ENCODE measurements around the gene ACSS3. TPM values are rescaled to one million over a fixed set of nuclear protein-coding genes. Genes with fewer than 3 reads are reported as not detected.

ACSS3 gene
- total and polyA plus RNA-seq, 2 donors (not counting 3 experiments of a cell fraction or from before 2014, with no cell fraction given) = 0.12 to 0.86 TPM

- Histone ChIP-seq H3K36me3 (ENCODE audit: control insufficient read depth in 2 of 2, extremely low read depth in 1 of 2, insufficient read depth in 2 of 2, low read length in 2 of 2) (no peaks in the 10 kb centered on the region), H3K4me2 (ENCODE audit: insufficient read depth, low read length) (peak overlapping the region; percentile 27), H3K27ac (ENCODE audit: insufficient read depth, low read depth, low read length) (no peak overlapping the region), H4K20me1 (replicated peaks; ENCODE audit: control insufficient read depth, extremely low read depth, insufficient read depth, low read length) (no peaks in the 10 kb centered on the region), H3K4me1 (ENCODE audit: control insufficient read depth, extremely low read depth, insufficient read depth, low read length) (peaks cover 23% of the 10 kb centered on the region), H3K79me2 (ENCODE audit: control insufficient read depth, insufficient read depth, low read length) (no peaks in the 10 kb centered on the region), H2AFZ (ENCODE audit: low read depth, low read length) (no peak overlapping the region), H3K27me3 (ENCODE audit: control insufficient read depth in 2 of 2, insufficient read depth in 2 of 2, low read length in 2 of 2) (no peaks in the 10 kb centered on the region), H3K4me3 (replicated peaks in 1 of 3; ENCODE audit: insufficient read depth in 1 of 3, low read depth in 1 of 3, low read length in 3 of 3) (no peak overlapping the region), H3K9ac (replicated peaks; ENCODE audit: extremely low read depth, insufficient read depth, low read length) (no peak overlapping the region), H3K9me1 (replicated peaks; ENCODE audit: control insufficient read depth, extremely low read depth, insufficient read depth, low read length) (no peaks in the 10 kb centered on the region), H3K9me3 (replicated peaks; ENCODE audit: control insufficient read depth, insufficient read depth, low read length) (no peaks in the 10 kb centered on the region)
- CTCF ChIA-PET = interaction anchor here (1.6 to 1.8 kb wide), 2 partner anchors 22 to 49 kb away, joined by 4 to 8 read pairs; no protein-coding TSS in a partner anchor
- FAIRE-seq (no peak), DNase-seq (ENCODE audit: low read depth, low spot score) (peak; percentile 11)
- TF ChIP-seq MYC (IDR thresholded peaks at IDR 0.05; ENCODE audit: low read depth, low read length) (no peak), CTCF (IDR thresholded peaks at IDR 0.05; ENCODE audit: extremely low read depth in 1 of 2, insufficient read depth in 1 of 2, low read depth in 1 of 2, low read length in 2 of 2) (no peak), GATA2 (IDR thresholded peaks at IDR 0.05; ENCODE audit: insufficient read depth, insufficient read length, low read depth, low read length) (peak; percentile 21), JUN (IDR thresholded peaks at IDR 0.05; ENCODE audit: borderline replicate concordance, insufficient read depth, insufficient read length, low read depth) (no peak), FOS (IDR thresholded peaks at IDR 0.05; ENCODE audit: borderline replicate concordance, insufficient read depth, low read length) (no peak), EZH2 (IDR thresholded peaks at IDR 0.05; ENCODE audit: borderline replicate concordance, low read depth, low read length, severe bottlenecking) (no peak), POLR2A (IDR thresholded peaks at IDR 0.05; ENCODE audit: low read depth, low read length) (no peak)
- dilution Hi-C loops (cut with MboI; ENCODE audit: extremely low pct_ligation_motif_present, low sequenced_read_pairs) = no loop called here
- POLR2A ChIA-PET = no interaction called here
- no TSS peak for BruUV-seq (replicated peaks)
- intact Hi-C loops (cut with micrococcal nuclease) = no loop called here
Observed at GRCh38 chr12:81209012-81209411, 131.1 kb downstream of the ACSS3 start.

All from endothelial cell of umbilical vein (primary cell).